GM11168 (cell line): ENCODE measurements around the gene RNF222.
"Not testable (repeated sequence)": the region's sequence is repeated elsewhere in the genome, so short reads cannot be mapped to it uniquely, and the experiment has no call there.

Source experiments
- in situ Hi-C: fragments of 300-500 bp; cut with MboI; formaldehyde crosslinking; loops from one replicate; pipeline ENCODE4 v1.12.0; 2022; ENCODE audit warnings: low sequenced_read_pairs; ENCODE audit not compliant: unreplicated experiment

Gene RNF222

GRCh38 chr17:8384801-8385378 lies 12.7 kb downstream of the RNF222 start:
- in situ Hi-C loops: no loop called here

DNA sequence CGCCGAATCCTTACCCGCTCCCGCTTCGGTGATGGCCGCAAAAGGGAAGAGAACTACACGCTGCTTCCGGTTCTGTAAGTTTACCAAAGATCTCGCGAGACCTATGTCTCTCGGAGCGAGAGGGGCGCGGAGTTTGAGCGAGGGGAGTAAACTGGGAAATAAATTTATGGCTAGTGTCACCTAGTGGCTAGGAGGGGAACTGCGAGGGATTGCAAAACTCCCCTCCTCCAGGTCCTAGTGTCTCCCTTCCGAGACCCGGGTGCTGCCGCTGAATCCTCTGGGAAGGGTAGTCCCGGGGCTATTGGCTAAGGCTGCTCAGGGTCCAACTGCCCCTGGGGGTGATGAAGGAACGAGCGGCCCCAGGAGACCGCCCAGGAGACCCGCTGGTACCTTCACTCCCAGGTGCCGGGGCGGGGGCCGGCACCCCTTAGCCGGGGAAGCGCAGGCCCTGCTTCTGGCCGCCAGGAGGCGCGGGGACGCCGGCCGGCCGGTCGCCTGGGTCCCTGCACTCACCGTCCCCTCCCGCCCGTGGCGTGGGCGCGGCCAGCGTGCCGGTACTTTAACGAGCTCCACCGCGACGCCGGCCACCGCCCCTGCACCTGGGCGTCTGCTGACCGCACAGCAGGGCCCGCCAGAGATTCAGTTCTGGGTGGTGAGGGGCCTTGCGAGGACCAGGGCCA lies 14.3 kb downstream of the RNF222 start, which contains the start of gene RPL26:
Gene RPL26 (minus strand): TSS at position 51 of the 680 bp plus-strand sequence. CDS start 883 bp downstream, outside the sequence.
- in situ Hi-C loops: no loop called here

DNA sequence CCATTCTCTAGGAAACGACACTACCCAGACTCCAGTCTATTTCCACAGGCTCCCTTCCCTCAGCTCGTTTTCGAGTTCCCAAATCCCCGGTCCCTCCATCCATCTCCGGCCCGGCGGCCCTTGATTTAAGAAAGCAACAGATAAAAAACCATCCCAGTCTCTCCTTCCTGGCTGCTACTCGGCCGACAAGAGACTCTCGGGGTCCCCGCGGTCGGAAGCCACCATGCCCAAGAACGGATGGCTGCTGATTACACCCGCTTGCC lies 14.8 kb downstream of the RNF222 start:
- in situ Hi-C loops: no loop called here

DNA sequence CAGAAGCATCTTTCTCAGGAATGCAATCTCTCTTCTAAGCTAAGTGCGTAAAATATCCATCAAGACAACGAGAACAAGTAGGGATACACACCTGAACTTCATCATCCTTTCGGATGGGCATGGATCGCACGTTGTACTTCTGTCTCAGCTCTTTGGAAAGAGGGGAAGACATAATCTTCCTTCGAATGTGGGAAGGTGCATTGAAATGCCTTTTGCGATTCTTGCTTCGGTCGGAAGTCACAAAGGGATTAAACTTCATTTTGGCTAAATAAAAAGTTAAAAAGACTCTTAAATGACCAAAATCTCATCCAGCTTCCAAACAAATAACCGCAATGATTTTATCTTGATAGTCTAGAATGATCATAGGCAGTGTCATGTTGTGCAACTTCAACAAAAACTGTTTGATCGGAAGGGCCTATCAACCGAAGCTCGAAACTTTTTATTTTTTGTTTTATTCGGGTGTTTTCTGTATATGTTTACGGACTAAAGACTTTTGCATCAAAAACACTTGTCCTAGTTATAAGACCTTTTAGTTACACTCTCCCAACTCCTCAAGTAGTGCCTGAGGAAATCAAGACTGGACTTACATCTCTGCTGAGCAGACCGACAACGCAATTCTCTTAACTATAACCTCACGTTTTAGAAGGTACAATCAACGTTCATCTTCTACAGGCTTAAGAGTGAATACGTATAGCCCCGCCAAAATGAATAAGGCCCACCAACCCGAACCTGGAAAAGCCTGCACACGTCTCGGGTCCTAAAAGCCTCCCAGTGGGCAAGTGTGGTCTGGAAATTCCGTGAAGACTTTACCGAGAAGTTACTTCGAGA lies 15.4 kb downstream of the RNF222 start:
- in situ Hi-C loops: no loop called here

GRCh38 chr17:8380049-8380448 lies 17.6 kb downstream of the RNF222 start:
- in situ Hi-C loops: no loop called here

- in situ Hi-C loops: not testable (repeated sequence)
Measured at GRCh38 chr17:8378117-8378516, 19.5 kb downstream of the RNF222 start.

DNA sequence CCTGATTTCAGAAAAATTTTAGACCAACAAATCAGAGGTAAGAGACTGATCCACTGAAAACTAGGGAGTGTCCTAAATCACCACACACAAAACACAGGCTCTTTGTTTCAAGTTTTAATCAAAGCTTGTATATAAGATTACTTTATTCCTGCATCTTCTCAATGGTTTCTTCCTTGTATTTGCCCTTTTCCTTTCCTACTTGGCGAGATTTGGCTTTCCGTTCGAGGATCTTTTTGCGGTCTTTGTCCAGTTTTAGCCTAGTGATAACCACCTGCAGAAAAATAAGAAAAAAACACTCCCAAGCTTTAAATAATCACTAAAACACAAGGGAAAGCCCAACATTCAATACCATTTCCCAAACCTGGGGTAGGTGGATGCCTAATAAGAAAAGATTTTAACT lies 20.2 kb downstream of the RNF222 start:
- in situ Hi-C loops: no loop called here

- in situ Hi-C loops: no loop called here
Measured at GRCh38 chr17:8376271-8377067, 21.2 kb downstream of the RNF222 start, which contains the start of gene KRABD2. KRABD2 (minus strand) TSS chr17:8376704.

DNA sequence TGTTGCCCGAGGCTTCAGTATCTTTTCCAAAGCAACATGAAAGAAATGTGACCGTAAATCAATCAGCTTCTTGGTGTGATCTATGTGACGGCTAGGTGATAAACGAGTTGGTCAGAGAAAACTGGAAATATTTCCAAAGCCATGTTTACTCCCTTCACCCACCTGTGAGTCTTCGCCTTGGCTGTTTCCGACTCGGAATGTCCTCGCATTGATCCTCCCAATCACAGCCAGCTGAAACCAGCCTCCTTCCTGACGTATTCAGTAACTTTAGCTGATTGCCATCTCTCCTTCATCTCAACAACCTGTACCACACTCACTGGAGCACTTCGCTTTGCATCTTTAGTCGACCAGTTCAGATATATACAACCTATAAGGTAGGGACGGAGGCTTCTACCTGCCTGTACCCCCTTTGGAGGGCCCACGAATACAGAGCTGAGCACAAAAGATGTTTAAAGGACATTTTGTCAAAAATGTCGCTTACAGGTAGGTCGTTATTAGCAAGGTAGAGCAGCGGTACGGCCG lies 21.8 kb downstream of the RNF222 start:
- in situ Hi-C loops: no loop called here

DNA sequence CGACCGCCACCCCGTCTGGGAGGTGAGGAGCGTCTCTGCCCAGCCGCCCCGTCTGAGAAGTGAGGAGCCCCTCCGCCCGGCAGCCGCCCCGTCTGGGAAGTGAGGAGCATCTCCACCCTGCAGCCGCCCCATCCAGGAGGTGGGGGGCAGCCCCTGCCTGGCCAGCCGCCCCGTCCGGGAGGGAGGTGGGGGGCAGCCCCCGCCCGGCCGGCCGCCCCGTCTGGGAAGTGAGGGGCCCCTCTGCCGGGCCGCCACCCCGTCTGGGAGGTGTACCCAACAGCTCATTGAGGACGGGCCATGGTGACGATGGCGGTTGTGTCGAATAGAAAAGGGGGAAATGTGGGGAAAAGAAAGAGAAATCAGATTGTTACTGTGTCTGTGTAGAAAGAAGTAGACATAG lies 23.8 kb downstream of the RNF222 start:
- in situ Hi-C loops: not testable (repeated sequence)

- in situ Hi-C loops: no loop called here
Measured at GRCh38 chr17:8372422-8372821, 25.2 kb downstream of the RNF222 start.

- in situ Hi-C loops: no loop called here
Measured at GRCh38 chr17:8371786-8372185, 25.8 kb downstream of the RNF222 start.

- in situ Hi-C loops: no loop called here
Measured at GRCh38 chr17:8369944-8370343, 27.7 kb downstream of the RNF222 start.

GRCh38 chr17:8368193-8368592 lies 29.4 kb downstream of the RNF222 start:
- in situ Hi-C loops: no loop called here

- in situ Hi-C loops: no loop called here
Measured at GRCh38 chr17:8366231-8366630, 31.4 kb downstream of the RNF222 start.

- in situ Hi-C loops: no loop called here
Measured at GRCh38 chr17:8365143-8365542, 32.5 kb downstream of the RNF222 start.

DNA sequence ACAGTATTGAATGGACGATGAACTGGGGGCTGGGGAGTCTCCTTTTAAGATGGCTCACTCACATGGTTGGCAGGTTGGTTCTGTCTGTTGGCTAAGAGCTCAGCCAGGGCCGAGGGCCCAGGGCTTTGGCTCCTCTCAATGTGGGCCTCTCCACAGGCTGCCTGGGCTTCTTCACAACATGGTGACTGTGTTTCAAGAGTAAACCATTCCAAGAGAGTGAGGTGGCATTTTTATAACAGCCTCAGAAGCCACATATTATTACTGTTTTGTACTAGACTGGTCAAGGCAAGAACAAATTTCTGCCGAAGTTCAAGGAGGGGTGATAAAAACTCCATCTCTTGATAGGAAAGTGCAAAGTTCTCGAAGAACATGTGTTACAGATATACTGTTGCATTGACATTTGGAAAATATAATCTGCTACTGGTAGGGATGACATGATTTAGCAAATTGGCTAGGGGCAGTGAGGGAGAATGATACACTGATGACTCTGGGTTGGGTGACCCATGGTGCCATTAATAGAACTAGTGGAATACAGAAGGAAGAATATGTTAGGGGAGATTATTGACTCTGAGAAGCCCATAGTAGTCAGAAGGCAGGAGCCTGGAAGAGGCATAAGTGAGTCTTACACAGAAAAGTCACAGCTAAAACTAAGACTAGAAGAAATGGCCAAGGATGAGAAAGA lies 34.8 kb downstream of the RNF222 start:
- in situ Hi-C loops: no loop called here

DNA sequence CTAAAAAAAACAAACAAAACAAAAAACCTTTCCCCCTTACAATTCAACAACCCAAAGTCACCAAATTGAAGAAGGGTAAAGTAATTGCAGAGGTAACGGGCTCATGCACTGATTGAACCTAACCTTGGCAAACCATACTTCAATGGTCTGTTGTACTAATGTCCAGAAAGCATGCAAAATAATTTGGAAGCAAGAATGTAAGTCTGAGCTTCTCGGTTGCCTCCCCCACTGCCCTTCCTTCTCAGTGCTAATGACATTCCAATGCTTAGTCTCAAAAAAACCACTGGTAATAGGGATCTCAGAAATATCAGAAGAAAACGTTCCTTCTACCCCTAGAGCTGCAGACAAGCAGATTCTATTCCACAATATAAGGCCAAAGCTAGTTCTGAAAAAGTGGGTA lies 36.9 kb downstream of the RNF222 start:
- in situ Hi-C loops: no loop called here

DNA sequence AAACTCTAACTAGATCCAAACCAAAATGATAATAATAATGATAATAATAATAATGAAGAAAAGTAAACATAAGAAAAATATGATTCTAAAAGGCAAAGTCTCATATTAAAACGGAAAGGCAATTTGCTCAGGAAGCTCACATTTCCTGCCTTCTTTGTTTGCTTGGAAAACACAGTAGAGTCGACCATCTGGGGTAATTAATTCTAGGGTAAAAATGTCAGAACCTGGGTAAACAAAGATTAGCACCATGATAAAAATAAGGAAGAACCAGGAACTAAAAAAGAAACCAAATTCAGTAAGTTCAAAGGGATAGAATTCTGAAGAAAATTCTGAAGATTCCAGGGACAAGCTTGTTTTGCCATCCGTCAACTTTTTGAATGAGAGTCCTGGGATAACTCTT lies 37.4 kb downstream of the RNF222 start:
- in situ Hi-C loops: no loop called here

GRCh38 chr17:8359769-8360168 lies 37.9 kb downstream of the RNF222 start:
- in situ Hi-C loops: no loop called here
